ENCODE data around the gene DNM3. TPM values are rescaled to one million over a fixed set of nuclear protein-coding genes. Genes with fewer than 3 reads are reported as not detected.
A peak's percentile ranks its signal among the peaks of the same experiment; 100 is the strongest.

The DNM3 gene
- total RNA-seq, 1 donor from 2014 or later = 4.7 TPM

DNA sequence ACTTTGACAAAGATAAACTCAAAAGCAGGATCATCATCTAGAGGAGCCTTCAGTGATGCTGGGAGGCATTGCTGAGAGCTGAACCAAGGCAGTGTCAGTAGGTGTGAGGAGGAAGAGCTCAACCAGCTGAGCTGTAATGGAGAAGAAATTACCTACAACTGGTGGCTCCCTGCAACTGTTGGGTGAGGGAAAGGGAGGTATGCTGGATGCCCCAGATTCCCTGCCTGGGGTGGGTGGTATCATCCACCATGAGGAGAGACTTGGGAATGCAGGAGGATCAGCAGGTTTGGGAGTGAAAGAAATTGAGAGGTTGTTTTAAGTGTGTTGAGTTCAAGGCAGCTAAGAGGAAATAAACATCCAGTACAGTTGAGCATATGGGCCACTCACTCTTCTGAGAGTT lies 199.8 kb downstream of the DNM3 start:
- no peak overlapping the region for H2AFZ ChIP-seq (ENCODE audit: low read depth, low read length)
- peak overlapping the region; percentile 45 for H3K4me2 ChIP-seq (ENCODE audit: low read length)
- FAIRE-seq = no peak

DNA sequence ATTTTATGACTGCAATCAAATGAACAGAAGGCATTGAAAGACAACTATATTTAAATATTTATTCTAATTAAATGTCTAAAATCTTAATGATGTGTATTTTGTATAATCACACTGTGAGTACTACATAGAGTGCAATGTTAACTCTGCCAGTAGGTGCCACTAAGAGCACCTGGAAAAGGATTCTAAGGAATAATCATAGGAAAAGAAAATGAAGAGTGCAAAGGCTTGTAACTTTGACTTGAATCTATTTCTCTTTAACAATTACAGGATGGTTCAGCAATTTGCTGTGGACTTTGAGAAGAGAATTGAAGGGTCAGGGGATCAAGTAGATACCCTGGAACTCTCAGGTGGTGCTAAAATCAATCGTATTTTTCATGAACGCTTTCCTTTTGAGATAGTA lies 200.4 kb downstream of the DNM3 start:
- Histone ChIP-seq H3K27me3 (ENCODE audit: insufficient read depth, low read length) (no peaks in the 10 kb centered on the region), H3K36me3 (ENCODE audit: insufficient read depth, low read length) (no peaks in the 10 kb centered on the region), H3K79me2 (ENCODE audit: insufficient read depth, low read length) (no peaks in the 10 kb centered on the region), H2AFZ (ENCODE audit: low read depth, low read length) (no peak overlapping the region), H3K9me3 (ENCODE audit: insufficient read depth, low read depth, low read length) (no peaks in the 10 kb centered on the region), H3K4me1 (ENCODE audit: insufficient read depth, low read length) (peaks cover 14% of the 10 kb centered on the region), H3K4me2 (ENCODE audit: low read length) (peak overlapping the region; percentile 39), H3K4me3 (ENCODE audit: insufficient read depth, low read depth, low read length) (no peak overlapping the region), H3K27ac (ENCODE audit: low read depth, low read length) (no peak overlapping the region), H4K20me1 (ENCODE audit: insufficient read depth, low read length) (no peaks in the 10 kb centered on the region), H3K9ac (ENCODE audit: low read length) (no peak overlapping the region)
- DNase-seq (ENCODE audit: low read depth) = peak; percentile 29
- no peak for FAIRE-seq
- no peak overlapping the region for H3K27ac Mint-ChIP-seq (ENCODE audit: unreplicated experiment)
- H3K4me1 Mint-ChIP-seq (ENCODE audit: low read depth, unreplicated experiment) = peaks cover 11% of the 10 kb centered on the region
- TF ChIP-seq, protein P1, sequence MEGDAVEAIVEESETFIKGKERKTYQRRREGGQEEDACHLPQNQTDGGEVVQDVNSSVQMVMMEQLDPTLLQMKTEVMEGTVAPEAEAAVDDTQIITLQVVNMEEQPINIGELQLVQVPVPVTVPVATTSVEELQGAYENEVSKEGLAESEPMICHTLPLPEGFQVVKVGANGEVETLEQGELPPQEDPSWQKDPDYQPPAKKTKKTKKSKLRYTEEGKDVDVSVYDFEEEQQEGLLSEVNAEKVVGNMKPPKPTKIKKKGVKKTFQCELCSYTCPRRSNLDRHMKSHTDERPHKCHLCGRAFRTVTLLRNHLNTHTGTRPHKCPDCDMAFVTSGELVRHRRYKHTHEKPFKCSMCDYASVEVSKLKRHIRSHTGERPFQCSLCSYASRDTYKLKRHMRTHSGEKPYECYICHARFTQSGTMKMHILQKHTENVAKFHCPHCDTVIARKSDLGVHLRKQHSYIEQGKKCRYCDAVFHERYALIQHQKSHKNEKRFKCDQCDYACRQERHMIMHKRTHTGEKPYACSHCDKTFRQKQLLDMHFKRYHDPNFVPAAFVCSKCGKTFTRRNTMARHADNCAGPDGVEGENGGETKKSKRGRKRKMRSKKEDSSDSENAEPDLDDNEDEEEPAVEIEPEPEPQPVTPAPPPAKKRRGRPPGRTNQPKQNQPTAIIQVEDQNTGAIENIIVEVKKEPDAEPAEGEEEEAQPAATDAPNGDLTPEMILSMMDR (IDR thresholded peaks at IDR 0.05; ENCODE audit: insufficient read depth, low read depth, low read length) = peak; percentile 39
- no peak for TF ChIP-seq EZH2 (IDR thresholded peaks at IDR 0.05; ENCODE audit: insufficient read depth, low read length)
- H3K9me3 Mint-ChIP-seq (ENCODE audit: unreplicated experiment) = no peaks in the 10 kb centered on the region
- no peak overlapping the region for H3K4me3 Mint-ChIP-seq (ENCODE audit: unreplicated experiment)
- H3K27me3 Mint-ChIP-seq (ENCODE audit: low read depth, unreplicated experiment) = no peaks in the 10 kb centered on the region
- H3K36me3 Mint-ChIP-seq (ENCODE audit: low read depth, unreplicated experiment) = peaks cover 3% of the 10 kb centered on the region

More for the DNA sequence above, 199.8 kb downstream of the DNM3 start:
- no peaks in the 10 kb centered on the region for H3K9me3 Mint-ChIP-seq (ENCODE audit: unreplicated experiment)
- H3K4me3 Mint-ChIP-seq (ENCODE audit: unreplicated experiment) = no peak overlapping the region
- peaks cover 11% of the 10 kb centered on the region for H3K4me1 Mint-ChIP-seq (ENCODE audit: low read depth, unreplicated experiment)
- Histone ChIP-seq H3K27me3 (ENCODE audit: insufficient read depth, low read length) (no peaks in the 10 kb centered on the region), H4K20me1 (ENCODE audit: insufficient read depth, low read length) (no peaks in the 10 kb centered on the region), H3K79me2 (ENCODE audit: insufficient read depth, low read length) (no peaks in the 10 kb centered on the region), H3K9me3 (ENCODE audit: insufficient read depth, low read depth, low read length) (no peaks in the 10 kb centered on the region), H3K4me3 (ENCODE audit: insufficient read depth, low read depth, low read length) (no peak overlapping the region), H3K27ac (ENCODE audit: low read depth, low read length) (no peak overlapping the region), H3K9ac (ENCODE audit: low read length) (no peak overlapping the region), H3K4me1 (ENCODE audit: insufficient read depth, low read length) (peaks cover 14% of the 10 kb centered on the region), H3K36me3 (ENCODE audit: insufficient read depth, low read length) (no peaks in the 10 kb centered on the region)
- no peak for TF ChIP-seq EZH2 (IDR thresholded peaks at IDR 0.05; ENCODE audit: insufficient read depth, low read length)
- TF ChIP-seq, protein P1 (IDR thresholded peaks at IDR 0.05; ENCODE audit: insufficient read depth, low read depth, low read length) = no peak
- no peak overlapping the region for H3K27ac Mint-ChIP-seq (ENCODE audit: unreplicated experiment)
- no peak for DNase-seq (ENCODE audit: low read depth)
- no peaks in the 10 kb centered on the region for H3K27me3 Mint-ChIP-seq (ENCODE audit: low read depth, unreplicated experiment)
- H3K36me3 Mint-ChIP-seq (ENCODE audit: low read depth, unreplicated experiment) = peaks cover 3% of the 10 kb centered on the region

DNA sequence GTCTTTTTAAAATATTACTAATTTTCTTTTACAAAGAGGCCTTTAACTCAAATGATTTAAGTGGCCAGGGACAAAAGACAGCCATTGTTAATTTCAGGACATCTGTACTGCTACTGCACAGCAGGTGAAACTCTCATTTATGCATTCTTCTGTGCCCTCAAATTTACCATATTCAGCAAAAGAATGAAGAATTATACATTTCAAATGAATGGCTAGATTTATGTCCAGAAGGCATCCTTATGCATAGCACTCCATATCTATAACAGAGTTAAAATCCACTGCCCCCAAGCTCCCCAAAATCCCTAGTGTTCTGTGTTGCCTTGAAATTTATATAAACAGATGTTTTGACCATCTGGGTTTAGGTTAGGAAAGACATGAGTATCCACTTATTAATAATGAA lies 202.6 kb downstream of the DNM3 start:
- H3K27me3 ChIP-seq (ENCODE audit: insufficient read depth, low read length) = no peaks in the 10 kb centered on the region
- no peaks in the 10 kb centered on the region for H3K79me2 ChIP-seq (ENCODE audit: insufficient read depth, low read length)
- H3K4me1 ChIP-seq (ENCODE audit: insufficient read depth, low read length) = peaks cover 14% of the 10 kb centered on the region
- Mint-ChIP-seq H3K4me3 (ENCODE audit: unreplicated experiment) (no peak overlapping the region), H3K27me3 (ENCODE audit: low read depth, unreplicated experiment) (no peaks in the 10 kb centered on the region), H3K9me3 (ENCODE audit: unreplicated experiment) (no peaks in the 10 kb centered on the region), H3K36me3 (ENCODE audit: low read depth, unreplicated experiment) (peaks cover 3% of the 10 kb centered on the region), H3K4me1 (ENCODE audit: low read depth, unreplicated experiment) (peaks cover 11% of the 10 kb centered on the region), H3K27ac (ENCODE audit: unreplicated experiment) (no peak overlapping the region)
- no peak overlapping the region for H2AFZ ChIP-seq (ENCODE audit: low read depth, low read length)
- H3K9me3 ChIP-seq (ENCODE audit: insufficient read depth, low read depth, low read length) = no peaks in the 10 kb centered on the region
- FAIRE-seq = no peak
- no peaks in the 10 kb centered on the region for H3K36me3 ChIP-seq (ENCODE audit: insufficient read depth, low read length)
- H4K20me1 ChIP-seq (ENCODE audit: insufficient read depth, low read length) = no peaks in the 10 kb centered on the region
- H3K9ac ChIP-seq (ENCODE audit: low read length) = no peak overlapping the region
- H3K4me3 ChIP-seq (ENCODE audit: insufficient read depth, low read depth, low read length) = no peak overlapping the region
- H3K27ac ChIP-seq (ENCODE audit: low read depth, low read length) = no peak overlapping the region
- no peak overlapping the region for H3K4me2 ChIP-seq (ENCODE audit: low read length)
- DNase-seq (ENCODE audit: low read depth) = no peak
- TF ChIP-seq, protein P1 (IDR thresholded peaks at IDR 0.05; ENCODE audit: insufficient read depth, low read depth, low read length) = no peak
